B cell (primary cell): ENCODE data around the gene DLX6.

Experiments used
- EZH2 ChIP-seq: IDR thresholded peaks from 2 replicates; pipeline ENCODE4 v1.6.1; 2012; ENCODE audit warnings: borderline replicate concordance, low read depth, mild to moderate bottlenecking, moderate library complexity, low read length; ENCODE audit not compliant: insufficient read depth, poor library complexity, severe bottlenecking
- TF ChIP-seq, protein P1 (sequence below): fragments of 200-600 bp; IDR thresholded peaks from one replicate; pipeline ENCODE4 v1.8.0; 2022; ENCODE audit warnings: antibody characterized with exemption, mild to moderate bottlenecking

DNA sequence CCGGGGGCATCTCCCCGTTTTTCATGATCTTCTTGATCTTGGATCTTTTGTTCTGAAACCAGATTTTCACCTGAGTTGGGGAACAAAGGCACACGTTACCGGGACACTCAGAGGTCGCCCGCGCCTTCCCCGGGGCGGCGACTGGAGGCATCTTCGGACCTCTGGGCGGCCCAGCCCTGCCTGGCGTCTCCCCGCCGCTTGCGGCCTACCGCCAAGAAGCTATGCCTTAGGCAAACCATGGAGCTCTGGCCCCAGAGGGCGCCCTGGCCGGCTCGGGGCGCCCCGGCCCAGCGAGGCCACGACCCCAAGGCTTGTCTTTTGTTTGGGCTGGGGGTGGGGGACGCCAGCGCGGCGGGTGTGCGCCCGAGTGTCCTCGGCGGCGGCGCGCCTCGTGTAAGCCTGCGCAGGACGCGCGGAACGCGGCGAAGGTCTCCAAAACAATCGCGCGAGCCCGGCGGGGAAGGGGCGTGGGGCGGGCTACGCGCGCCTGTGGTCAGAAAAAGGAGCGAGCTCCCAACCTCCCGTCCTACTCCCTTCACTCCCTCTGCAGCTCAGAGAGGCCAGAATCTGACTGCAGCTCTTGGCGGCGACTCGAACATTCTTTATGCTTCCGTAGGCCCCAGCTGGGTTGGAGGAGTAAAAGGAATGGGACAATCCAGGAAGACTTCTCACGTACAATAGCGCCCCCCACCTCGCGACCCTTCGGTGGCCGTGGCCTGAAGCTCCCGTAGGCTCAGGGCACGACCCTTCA is 15.8 kb downstream of the DLX6 start:
- no peak for TF ChIP-seq EZH2
- TF ChIP-seq, protein P1, sequence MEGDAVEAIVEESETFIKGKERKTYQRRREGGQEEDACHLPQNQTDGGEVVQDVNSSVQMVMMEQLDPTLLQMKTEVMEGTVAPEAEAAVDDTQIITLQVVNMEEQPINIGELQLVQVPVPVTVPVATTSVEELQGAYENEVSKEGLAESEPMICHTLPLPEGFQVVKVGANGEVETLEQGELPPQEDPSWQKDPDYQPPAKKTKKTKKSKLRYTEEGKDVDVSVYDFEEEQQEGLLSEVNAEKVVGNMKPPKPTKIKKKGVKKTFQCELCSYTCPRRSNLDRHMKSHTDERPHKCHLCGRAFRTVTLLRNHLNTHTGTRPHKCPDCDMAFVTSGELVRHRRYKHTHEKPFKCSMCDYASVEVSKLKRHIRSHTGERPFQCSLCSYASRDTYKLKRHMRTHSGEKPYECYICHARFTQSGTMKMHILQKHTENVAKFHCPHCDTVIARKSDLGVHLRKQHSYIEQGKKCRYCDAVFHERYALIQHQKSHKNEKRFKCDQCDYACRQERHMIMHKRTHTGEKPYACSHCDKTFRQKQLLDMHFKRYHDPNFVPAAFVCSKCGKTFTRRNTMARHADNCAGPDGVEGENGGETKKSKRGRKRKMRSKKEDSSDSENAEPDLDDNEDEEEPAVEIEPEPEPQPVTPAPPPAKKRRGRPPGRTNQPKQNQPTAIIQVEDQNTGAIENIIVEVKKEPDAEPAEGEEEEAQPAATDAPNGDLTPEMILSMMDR, result no peak
